ENCODE measurements around the gene CPNE1. TPM values are rescaled to one million over a fixed set of nuclear protein-coding genes. Genes with fewer than 3 reads are reported as not detected.
A peak's percentile ranks its signal among the peaks of the same experiment; 100 is the strongest.

The CPNE1 gene
- total and polyA plus RNA-seq, 10 of the 15 experiments (the other 5 are each of a cell fraction or from before 2014, with no cell fraction given) = 84.9 to 209 (median 146) TPM

GRCh38 chr20:35616465-35617396 is 48.0 kb downstream of the CPNE1 start:
- ChIA-PET CTCF (interaction anchor here (0.6 to 1.7 kb wide), 15 partner anchors 12 to 337 kb away, joined by 3 to 7 read pairs (median 3); partner anchors contain the start of gene SCAND1), POLR2A (interaction anchor here (0.6 to 5.0 kb wide), 6 partner anchors 42 to 849 kb away, joined by 3 to 24 read pairs (median 4); partner anchors contain the start of genes CPNE1, RBM12 and RBM39), SMC1A (ENCODE audit: uncharacterized antibody, unreplicated experiment) (interaction anchor here (0.8 to 2.2 kb wide), 8 partner anchors 12 to 337 kb away, joined by 3 to 10 read pairs (median 4); partner anchors contain the start of genes ERGIC3, RBM39 and SCAND1), RAD21 (ENCODE audit: unreplicated experiment) (interaction anchor here (0.6 to 3.1 kb wide), 9 partner anchors 12 to 714 kb away, joined by 3 to 29 read pairs (median 4); partner anchors contain the start of genes CPNE1, RBM12, RBM39 and SCAND1)
- DNase-seq (ENCODE audit: low read depth, low spot score) (peak; percentile 98), FAIRE-seq (no peak), ATAC-seq (peak; percentile 37)
- peak overlapping the region; percentile 95 for H3K4me2 ChIP-seq (ENCODE audit: control insufficient read depth, insufficient read depth)
- H3K36me3 ChIP-seq (ENCODE audit: control insufficient read depth in 2 of 2, insufficient read depth in 2 of 2, low read length in 1 of 2) = peaks cover 0 to 1% of the 10 kb centered on the region in 2 experiments; a peak in 1 of 4 replicates
- no TSS peak for BruUV-seq (replicated peaks)
- peaks cover 37% of the 10 kb centered on the region for H3K4me1 ChIP-seq (ENCODE audit: control insufficient read depth, insufficient read depth, low read length)
- H3K4me3 ChIP-seq = peak overlapping the region; percentile 99
- no peaks in the 10 kb centered on the region; the same call in none of the 2 replicates for H3K79me2 ChIP-seq (ENCODE audit: control insufficient read depth, insufficient read depth, low read length)
- H4K20me1 ChIP-seq (ENCODE audit: control insufficient read depth, insufficient read depth) = no peaks in the 10 kb centered on the region
- H3K27ac ChIP-seq (ENCODE audit: control insufficient read depth, insufficient read depth) = peak overlapping the region; percentile 68
- no peaks in the 10 kb centered on the region; the same call in 2 of the 3 replicates for H3K9me3 ChIP-seq (replicated peaks; ENCODE audit: control insufficient read depth, insufficient read depth, low read length)
- in situ Hi-C loops (cut with MboI) = no loop called here
- WGBS (ENCODE audit: insufficient coverage, insufficient replicate concordance, low lambda C conversion rate, missing lambda C conversion rate) = 2% methylated on average over 53 of the region's 57 CpGs
- peak overlapping the region; percentile 93 for H2AFZ ChIP-seq (ENCODE audit: control insufficient read depth, low read depth, low read length)
- peak overlapping the region; percentile 72 for H3K9ac ChIP-seq (ENCODE audit: control insufficient read depth, insufficient read depth, low read length)
- intact Hi-C loops (cut with micrococcal nuclease; ENCODE audit: unreplicated experiment) = loop anchor here (1.0 to 10.0 kb wide), 3 partner anchors 74 to 338 kb away; partner anchors contain the start of genes ERGIC3 and SCAND1
- H3K27me3 ChIP-seq (replicated peaks in 1 of 2; ENCODE audit: control insufficient read depth in 2 of 2, insufficient read depth in 2 of 2, low read length in 1 of 2) = no peaks in the 10 kb centered on the region
- TF ChIP-seq BHLHE40 (IDR thresholded peaks at IDR 0.05; ENCODE audit: borderline replicate concordance in 1 of 2, low read depth in 2 of 2, low read length in 1 of 2) = peak in 1 of 2 experiments; percentile 36; a peak in 1 of 4 replicates
- TF ChIP-seq, protein P1, sequence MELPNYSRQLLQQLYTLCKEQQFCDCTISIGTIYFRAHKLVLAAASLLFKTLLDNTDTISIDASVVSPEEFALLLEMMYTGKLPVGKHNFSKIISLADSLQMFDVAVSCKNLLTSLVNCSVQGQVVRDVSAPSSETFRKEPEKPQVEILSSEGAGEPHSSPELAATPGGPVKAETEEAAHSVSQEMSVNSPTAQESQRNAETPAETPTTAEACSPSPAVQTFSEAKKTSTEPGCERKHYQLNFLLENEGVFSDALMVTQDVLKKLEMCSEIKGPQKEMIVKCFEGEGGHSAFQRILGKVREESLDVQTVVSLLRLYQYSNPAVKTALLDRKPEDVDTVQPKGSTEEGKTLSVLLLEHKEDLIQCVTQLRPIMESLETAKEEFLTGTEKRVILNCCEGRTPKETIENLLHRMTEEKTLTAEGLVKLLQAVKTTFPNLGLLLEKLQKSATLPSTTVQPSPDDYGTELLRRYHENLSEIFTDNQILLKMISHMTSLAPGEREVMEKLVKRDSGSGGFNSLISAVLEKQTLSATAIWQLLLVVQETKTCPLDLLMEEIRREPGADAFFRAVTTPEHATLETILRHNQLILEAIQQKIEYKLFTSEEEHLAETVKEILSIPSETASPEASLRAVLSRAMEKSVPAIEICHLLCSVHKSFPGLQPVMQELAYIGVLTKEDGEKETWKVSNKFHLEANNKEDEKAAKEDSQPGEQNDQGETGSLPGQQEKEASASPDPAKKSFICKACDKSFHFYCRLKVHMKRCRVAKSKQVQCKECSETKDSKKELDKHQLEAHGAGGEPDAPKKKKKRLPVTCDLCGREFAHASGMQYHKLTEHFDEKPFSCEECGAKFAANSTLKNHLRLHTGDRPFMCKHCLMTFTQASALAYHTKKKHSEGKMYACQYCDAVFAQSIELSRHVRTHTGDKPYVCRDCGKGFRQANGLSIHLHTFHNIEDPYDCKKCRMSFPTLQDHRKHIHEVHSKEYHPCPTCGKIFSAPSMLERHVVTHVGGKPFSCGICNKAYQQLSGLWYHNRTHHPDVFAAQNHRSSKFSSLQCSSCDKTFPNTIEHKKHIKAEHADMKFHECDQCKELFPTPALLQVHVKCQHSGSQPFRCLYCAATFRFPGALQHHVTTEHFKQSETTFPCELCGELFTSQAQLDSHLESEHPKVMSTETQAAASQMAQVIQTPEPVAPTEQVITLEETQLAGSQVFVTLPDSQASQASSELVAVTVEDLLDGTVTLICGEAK (IDR thresholded peaks at IDR 0.05; ENCODE audit: borderline replicate concordance) = no peak
- no peak for TF ChIP-seq MXI1 (IDR thresholded peaks at IDR 0.05; ENCODE audit: low read depth, low read length)
- TF ChIP-seq, protein P2, sequence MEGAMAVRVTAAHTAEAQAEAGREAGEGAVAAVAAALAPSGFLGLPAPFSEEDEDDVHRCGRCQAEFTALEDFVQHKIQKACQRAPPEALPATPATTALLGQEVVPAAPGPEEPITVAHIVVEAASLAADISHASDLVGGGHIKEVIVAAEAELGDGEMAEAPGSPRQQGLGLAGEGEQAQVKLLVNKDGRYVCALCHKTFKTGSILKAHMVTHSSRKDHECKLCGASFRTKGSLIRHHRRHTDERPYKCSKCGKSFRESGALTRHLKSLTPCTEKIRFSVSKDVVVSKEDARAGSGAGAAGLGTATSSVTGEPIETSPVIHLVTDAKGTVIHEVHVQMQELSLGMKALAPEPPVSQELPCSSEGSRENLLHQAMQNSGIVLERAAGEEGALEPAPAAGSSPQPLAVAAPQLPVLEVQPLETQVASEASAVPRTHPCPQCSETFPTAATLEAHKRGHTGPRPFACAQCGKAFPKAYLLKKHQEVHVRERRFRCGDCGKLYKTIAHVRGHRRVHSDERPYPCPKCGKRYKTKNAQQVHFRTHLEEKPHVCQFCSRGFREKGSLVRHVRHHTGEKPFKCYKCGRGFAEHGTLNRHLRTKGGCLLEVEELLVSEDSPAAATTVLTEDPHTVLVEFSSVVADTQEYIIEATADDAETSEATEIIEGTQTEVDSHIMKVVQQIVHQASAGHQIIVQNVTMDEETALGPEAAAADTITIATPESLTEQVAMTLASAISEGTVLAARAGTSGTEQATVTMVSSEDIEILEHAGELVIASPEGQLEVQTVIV (IDR thresholded peaks at IDR 0.05; ENCODE audit: borderline replicate concordance, partially characterized antibody) = no peak
- TF ChIP-seq MYB (IDR thresholded peaks at IDR 0.05; ENCODE audit: borderline replicate concordance, low read depth, low read length) = no peak
- no peak for TF ChIP-seq POLR2A (IDR thresholded peaks at IDR 0.05; ENCODE audit: low read depth, low read length)
- TF ChIP-seq GATAD2B (conservative IDR thresholded peaks at IDR 0.05; ENCODE audit: low read depth) = peak; percentile 49
- no peak for TF ChIP-seq ZBED1 (IDR thresholded peaks at IDR 0.05; ENCODE audit: borderline replicate concordance)
- TF ChIP-seq RCOR1 (conservative IDR thresholded peaks at IDR 0.05; ENCODE audit: low read depth, low read length) = no peak
- TF ChIP-seq BCL3 (IDR thresholded peaks at IDR 0.05; ENCODE audit: borderline replicate concordance, insufficient read depth, low read depth, low read length, poor library complexity, severe bottlenecking) = no peak
- TF ChIP-seq STAT1 (conservative IDR thresholded peaks at IDR 0.05) = no peak

Measured in GM12878 (cell line).